Prostate gland (tissue), 2 donors: ENCODE data around the gene ARHGEF17.

Experiments
- POLR2AphosphoS5 ChIP-seq: sonication (generic); formaldehyde crosslinking; IDR thresholded peaks from one replicate; pipeline ENCODE4 v1.6.1; 2017; ENCODE audit warnings: antibody characterized with exemption
- TF ChIP-seq, protein P1 (sequence below), 4 experiments: fragments of 200-600 bp in 2 of 4; fragments of 450-650 bp in 2 of 4; sonication (generic) in 2 of 4; IDR thresholded peaks; 1 replicate in 3 of 4; 2 replicates in 1 of 4; pipeline ENCODE4 v1.5.1; 2016 to 2019; ENCODE audit warnings: antibody characterized with exemption in 4 of 4, mild to moderate bottlenecking in 2 of 4, moderate library complexity in 2 of 4

DNA sequence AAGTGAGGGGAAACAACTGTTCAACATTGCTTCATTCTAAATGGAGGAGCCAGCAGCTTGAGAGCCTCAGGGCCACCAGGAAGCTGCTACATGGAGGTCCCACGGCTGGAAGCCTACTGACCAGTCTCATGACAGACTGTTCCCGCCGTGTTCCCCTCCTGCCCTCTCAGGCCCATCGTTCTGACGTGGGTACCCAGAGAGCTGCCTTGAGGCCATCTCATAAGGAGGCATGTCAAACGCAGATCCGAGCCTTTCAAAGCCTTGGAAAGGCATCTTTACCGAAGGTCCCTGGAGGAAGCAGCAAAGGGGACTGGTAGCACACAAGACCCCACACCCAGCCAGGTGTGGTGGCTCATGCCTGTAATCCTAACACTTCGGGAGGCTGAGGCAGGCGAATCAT lies 8.3 kb upstream of the ARHGEF17 start:
- TF ChIP-seq, protein P1, sequence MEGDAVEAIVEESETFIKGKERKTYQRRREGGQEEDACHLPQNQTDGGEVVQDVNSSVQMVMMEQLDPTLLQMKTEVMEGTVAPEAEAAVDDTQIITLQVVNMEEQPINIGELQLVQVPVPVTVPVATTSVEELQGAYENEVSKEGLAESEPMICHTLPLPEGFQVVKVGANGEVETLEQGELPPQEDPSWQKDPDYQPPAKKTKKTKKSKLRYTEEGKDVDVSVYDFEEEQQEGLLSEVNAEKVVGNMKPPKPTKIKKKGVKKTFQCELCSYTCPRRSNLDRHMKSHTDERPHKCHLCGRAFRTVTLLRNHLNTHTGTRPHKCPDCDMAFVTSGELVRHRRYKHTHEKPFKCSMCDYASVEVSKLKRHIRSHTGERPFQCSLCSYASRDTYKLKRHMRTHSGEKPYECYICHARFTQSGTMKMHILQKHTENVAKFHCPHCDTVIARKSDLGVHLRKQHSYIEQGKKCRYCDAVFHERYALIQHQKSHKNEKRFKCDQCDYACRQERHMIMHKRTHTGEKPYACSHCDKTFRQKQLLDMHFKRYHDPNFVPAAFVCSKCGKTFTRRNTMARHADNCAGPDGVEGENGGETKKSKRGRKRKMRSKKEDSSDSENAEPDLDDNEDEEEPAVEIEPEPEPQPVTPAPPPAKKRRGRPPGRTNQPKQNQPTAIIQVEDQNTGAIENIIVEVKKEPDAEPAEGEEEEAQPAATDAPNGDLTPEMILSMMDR (IDR thresholded peaks at IDR 0.05) = no peak
- TF ChIP-seq POLR2AphosphoS5 = no peak
